Measurements from ENCODE around the gene CD226.
"Not testable (repeated sequence)": the region's sequence is repeated elsewhere in the genome, so short reads cannot be mapped to it uniquely, and the experiment has no call there.

The CD226 gene

DNA sequence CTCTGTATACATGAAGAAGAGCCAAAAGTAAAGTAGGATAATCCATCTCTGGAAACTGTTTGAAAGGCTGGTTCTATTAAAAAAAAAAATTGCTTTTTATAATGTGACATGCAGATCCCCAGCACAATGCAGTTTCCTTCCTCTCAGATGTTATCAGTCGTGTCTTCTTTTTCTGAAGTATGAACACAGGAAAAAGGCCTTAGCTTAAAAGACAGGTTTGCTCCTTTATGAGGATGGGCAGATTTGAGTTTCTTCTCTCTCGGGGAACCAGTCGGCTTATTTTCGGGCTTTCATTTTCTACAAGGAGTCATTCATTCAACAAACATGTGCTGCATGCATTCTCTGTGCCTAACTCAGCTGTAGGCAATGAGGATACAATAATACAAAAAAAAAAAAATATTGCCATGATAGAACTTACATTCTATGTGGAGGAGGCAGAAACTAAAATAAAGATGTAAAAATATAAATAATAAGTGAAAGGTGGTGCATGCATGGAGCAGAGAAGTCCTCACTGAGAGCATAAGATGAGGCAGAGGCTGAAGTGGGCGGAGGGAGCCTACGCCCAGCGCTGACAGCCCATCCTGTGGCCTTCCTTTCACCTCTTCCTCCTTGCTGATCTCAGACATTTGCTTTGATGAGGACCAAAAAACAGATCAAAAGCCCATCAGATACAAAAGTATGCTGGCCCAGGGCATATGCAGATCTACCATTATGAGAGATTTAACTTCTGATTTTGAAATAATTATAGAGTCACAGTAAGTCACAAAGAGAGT, at the start of gene CD226:
CD226 (minus strand) TSS at position 513 of the 773 bp plus-strand sequence; CDS start at position 46, 467 bp downstream.
- DNase-seq = no peak

DNA sequence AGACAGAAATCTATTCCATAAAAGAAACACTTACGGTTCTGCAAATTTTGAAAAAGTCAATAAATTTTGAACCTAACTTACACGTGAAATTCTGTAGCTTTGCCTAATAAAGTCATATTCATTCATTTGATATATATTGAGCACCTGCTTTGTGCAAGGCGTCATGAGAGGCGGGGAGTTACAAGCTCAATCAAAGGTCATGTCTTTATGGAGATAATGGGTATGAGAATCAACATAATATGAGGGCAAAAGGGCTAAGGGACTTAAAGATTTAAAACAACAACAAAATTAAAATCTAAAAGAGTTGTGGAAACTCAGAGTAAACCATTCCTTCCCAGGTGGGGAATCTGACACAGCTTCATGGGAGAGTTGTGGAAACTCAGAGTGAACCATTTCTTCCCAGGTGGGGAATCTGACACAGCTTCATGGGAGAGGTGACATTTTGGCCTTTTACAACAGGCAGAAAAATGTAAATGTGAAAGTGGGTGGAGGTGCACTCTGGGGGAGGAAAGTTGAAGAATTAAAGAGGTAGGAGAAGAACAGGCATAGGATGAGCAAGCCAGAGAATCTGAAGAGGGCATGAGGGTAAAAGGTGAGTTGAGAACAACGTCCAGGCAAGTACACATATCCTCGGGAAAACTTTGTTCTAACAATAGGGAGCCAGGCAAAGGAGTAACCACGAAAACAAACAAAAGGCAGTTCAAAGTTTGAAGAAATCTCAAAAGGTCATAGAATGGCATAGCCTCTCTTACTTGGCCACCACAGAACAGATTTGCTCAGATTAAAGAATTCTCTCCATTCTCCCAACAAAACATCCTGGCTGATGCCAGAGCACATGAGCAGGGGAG, 49.5 kb upstream of the CD226 start:
- DNase-seq = no peak

DNA sequence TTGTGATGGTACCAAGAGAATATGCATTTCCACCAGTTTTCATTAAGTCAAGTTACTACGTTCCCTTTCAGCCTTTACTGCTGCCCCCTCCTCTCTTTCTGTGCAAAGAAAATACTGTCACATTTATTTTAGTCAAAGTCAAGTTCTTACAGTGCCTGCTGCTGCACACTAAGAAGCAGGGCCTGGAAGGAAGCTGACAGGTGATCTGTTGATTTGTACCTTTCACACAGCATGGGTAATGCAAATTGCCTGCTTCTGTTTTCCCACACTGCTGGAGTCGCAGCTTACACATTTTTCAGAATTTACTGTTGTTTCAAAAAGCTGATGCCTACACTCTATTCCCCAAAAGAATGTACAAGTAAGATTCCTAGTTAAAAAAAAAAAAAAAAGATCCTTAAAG, 48.7 kb upstream of the CD226 start:
- no peak for DNase-seq

- no peak for DNase-seq
Measured at GRCh38 chr18:69995774-69996173, 48.1 kb upstream of the CD226 start.

GRCh38 chr18:69992776-69993175, 45.1 kb upstream of the CD226 start:
- no peak for DNase-seq

DNA sequence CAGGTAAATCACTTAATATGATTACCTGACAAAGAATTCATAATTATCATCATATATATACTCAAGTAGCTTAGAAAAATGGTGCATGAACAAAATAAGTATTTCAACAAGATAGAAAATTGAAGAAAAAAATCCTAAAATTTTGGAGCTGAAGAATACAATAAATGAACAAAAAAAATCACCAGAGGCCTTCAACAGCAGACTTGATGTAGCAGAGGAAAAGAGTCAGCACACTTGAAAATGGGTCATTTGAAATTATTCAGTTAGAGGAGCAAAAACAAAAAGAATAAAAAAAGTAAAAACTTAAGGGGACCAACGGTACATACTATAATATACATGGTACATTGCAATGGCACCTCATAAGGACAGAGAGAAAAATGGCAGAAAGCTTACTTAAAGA, 40.2 kb upstream of the CD226 start:
- no peak for DNase-seq

DNA sequence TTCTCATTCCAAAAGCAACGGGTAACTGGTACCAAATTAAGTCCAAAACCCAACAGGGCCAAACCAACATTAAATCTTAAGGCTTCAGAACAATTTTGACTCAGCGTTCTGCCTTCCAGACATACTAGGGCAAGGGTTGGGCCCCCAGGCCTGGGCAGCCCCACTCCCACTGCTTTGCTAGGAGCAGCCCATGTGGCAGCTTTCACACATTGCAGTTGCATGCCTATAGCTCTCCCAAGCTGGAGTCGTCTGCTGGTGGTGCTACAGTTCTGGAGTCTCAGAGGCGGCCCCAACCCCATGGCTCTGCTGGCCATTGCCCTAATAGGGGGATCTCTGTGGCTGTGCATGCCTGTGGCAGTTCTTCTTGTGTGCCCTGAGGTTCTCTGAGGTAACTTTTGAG, 37.6 kb upstream of the CD226 start:
- no peak for DNase-seq

- no peak for DNase-seq
Measured at GRCh38 chr18:69982417-69982816, 34.7 kb upstream of the CD226 start.

GRCh38 chr18:69981948-69982347, 34.3 kb upstream of the CD226 start:
- no peak for DNase-seq

DNA sequence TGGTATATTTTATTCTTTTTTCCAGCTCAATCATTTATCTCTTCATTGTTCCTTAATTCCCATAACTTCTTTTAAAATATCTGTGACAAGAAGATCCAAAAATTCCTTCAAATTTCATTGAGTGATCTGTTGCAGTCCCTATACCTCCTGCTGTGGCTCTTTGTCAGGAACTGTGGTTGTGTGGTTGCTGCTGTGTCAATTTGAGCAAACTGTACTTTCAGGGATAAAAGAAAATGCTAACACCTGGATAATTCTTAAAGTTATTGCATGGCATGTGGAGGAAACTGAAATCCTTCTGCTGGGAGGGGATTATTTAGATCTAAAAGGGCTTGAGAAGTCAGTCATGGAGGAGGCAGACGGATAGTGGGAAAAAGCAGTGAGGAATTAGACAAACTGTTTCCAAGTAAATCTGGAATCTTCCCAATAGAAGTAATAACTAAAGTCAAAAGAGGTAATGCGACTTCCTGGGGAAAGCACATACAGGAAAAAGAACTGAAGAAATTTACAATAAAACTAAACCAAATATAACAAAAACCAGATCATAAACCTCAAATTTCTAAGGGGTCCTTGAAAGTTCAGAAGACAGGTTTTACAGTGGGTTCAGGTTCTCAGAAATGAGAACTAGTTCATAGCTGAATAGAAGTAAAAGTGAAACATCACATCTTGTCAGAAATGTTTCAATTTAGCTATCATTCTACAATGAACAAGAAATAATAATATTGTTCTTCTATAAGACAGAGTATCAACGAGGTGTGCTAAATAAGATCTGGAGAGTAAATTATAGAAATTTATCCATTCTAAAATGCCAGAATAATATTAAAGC, 33.5 kb upstream of the CD226 start:
- DNase-seq = no peak

DNA sequence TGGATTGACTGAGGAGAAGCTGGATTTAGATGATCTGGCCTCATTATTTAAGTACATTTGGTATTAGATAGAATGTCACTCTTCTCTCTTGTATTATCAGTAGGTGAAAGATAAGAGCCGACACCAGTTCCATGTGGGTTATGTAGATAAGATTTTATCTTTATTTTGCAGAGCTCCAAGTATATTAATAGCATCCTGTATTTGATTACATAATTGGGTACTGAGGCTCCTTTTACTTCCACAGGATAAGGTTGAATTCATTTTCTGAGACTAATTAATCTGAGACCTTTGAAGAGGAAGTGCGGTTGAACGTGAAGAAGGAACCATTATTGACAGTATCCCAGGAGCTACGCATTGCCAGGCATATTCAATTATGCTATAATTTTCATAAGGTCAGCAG, 32.8 kb upstream of the CD226 start:
- DNase-seq = no peak

GRCh38 chr18:69978732-69979715, 31.4 kb upstream of the CD226 start:
- no peak for DNase-seq

GRCh38 chr18:69975294-69975693, 27.6 kb upstream of the CD226 start:
- not testable (repeated sequence) for DNase-seq

- no peak for DNase-seq
Measured at GRCh38 chr18:69974365-69974764, 26.7 kb upstream of the CD226 start.

DNA sequence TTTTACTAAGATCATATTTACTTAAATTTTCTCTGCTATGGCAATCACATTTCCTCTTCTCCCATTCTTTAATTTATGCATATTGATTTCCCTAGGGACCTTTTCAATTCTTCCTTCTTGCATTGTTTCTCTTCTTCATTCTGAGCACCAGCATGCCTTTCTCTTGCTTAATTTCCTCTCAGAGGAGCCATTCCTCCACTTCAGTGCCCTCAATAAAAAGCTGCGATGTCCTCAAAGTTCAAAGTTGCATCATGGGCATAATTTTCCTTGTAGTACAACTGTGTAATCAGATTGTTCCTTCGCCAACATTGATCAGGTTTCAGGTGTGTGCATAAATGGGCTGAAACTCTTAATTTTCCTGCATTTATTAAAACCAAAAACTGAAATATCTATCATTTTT, 21.8 kb upstream of the CD226 start:
- DNase-seq = no peak

GRCh38 chr18:69968039-69968438, 20.4 kb upstream of the CD226 start:
- DNase-seq = no peak

GRCh38 chr18:69963196-69963595, 15.5 kb upstream of the CD226 start:
- DNase-seq = no peak

DNA sequence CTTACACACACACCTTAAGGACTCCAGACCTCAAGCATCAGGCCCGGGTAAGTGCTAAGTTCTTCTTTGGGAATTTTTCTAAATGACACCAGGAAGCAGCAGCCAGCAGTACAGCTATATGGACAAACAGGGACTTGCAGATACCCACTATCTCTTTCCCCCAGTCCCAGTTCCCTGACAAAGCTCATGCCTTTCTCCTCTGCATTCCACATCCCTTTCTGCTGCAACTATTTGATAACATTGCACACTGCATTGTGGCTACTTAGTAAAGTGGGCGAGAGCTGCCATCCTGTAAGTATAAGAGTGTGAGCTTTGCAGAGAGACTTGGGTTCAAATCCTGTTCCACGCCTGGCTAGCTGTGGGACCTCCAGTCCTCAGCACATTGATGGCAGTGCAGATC, 14.0 kb upstream of the CD226 start:
- no peak for DNase-seq

DNA sequence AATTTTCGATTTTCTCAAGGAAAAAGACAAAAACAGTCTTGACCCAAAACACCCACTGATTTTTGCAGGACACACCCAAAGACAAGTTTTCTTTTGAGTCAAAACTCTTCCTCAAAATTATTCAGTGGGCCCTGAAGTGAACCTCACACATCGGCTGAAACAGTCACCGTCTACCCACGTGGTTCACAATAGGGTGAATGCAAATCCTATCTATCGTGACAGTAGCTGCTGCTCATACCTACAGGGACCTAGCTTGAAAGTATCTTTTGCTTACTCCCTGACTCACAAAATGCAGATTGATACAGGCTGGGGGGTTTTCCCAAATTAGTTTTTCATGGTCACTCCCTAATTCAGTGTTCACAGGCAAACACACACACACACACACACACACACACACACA, 10.7 kb upstream of the CD226 start:
- no peak for DNase-seq

DNA sequence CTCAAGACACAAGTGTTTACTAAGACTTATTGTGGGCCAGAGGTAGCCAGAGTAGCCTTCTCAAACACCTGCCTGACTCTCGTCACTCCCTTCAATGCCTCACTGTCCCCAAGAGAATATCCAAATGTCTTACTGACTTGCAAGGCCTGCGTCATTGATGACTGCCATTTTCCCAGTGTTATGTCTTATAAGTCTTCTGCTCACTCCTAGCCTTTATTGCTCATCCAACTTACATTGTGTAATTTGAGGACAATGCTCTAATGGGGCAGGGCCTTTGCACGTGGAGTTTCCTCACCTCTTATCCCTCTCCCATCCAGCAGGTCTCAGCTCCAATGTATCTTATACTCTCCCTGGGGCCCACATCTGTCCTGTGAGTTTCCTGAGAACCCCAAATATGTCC, 10.1 kb upstream of the CD226 start:
- DNase-seq = no peak

GRCh38 chr18:69956665-69957620, 9.3 kb upstream of the CD226 start:
- no peak for DNase-seq

Measured in NCI-H526 treated with DMSO at 0.1 percent for 48 hours (cell line).